SU-DHL-6 (cell line): ENCODE measurements around the gene MIGA2.

Source experiments
- H2AFZ ChIP-seq: fragments of 200-600 bp; sonication (generic); 2 replicates; pipeline ENCODE4 v1.6.1; 2014; ENCODE audit warnings: low read depth, mild to moderate bottlenecking, moderate library complexity, mixed read lengths, antibody characterized with exemption, low read length; ENCODE audit not compliant: severe bottlenecking
- H3F3A ChIP-seq: fragments of 200-600 bp; shearing (Covaris generic); 2 replicates; pipeline ENCODE4 v1.6.0; 2016; ENCODE audit warnings: antibody characterized with exemption, mild to moderate bottlenecking; ENCODE audit not compliant: insufficient read depth
- H3K27ac ChIP-seq: fragments of 200-600 bp; sonication (generic); 2 replicates; pipeline ENCODE4 v1.5.1; 2016; ENCODE audit warnings: low read depth, mild to moderate bottlenecking, low read length, moderate library complexity, mixed read lengths
- H3K27me3 ChIP-seq: fragments of 200-600 bp; sonication (generic), shearing (Covaris generic); 2 replicates; pipeline ENCODE4 v1.6.0; 2014; ENCODE audit warnings: mild to moderate bottlenecking, low read length
- H3K36me3 ChIP-seq: fragments of 200-600 bp; sonication (generic); 2 replicates; pipeline ENCODE4 v1.6.1; 2014; ENCODE audit warnings: mild to moderate bottlenecking, low read length, mixed read lengths
- H3K4me2 ChIP-seq: fragments of 300-600, 200-600 bp; shearing (Covaris generic), sonication (generic); 2 replicates; pipeline ENCODE4 v1.6.0; 2014; ENCODE audit warnings: low read length, low read depth, mild to moderate bottlenecking; ENCODE audit not compliant: poor library complexity, severe bottlenecking
- H3K4me3 ChIP-seq: fragments of 200-600 bp; sonication (generic); 2 replicates; pipeline ENCODE4 v1.5.1; 2014; ENCODE audit warnings: antibody characterized with exemption, low read length, mild to moderate bottlenecking, mixed read lengths; ENCODE audit not compliant: insufficient read depth, poor library complexity, severe bottlenecking
- H3K79me2 ChIP-seq: fragments of 200-600 bp; sonication (generic); 2 replicates; pipeline ENCODE4 v1.6.1; 2014; ENCODE audit warnings: mild to moderate bottlenecking, low read length, moderate library complexity; ENCODE audit not compliant: insufficient read depth
- H3K9ac ChIP-seq: fragments of 200-600 bp; sonication (generic); 2 replicates; pipeline ENCODE4 v1.7.0; 2014; ENCODE audit warnings: mild to moderate bottlenecking, low read length
- H3K9me2 ChIP-seq: fragments of 200-600 bp; sonication (generic); replicated peaks from 2 replicates; pipeline ENCODE4 v1.6.1; 2014; ENCODE audit warnings: low read length; ENCODE audit not compliant: insufficient read depth
- H3K9me3 ChIP-seq: fragments of 200-600 bp; sonication (generic); 2 replicates; pipeline ENCODE4 v1.6.1; 2014; ENCODE audit warnings: low read length, mixed read lengths; ENCODE audit not compliant: insufficient read depth
- H4K20me1 ChIP-seq: fragments of 200-600 bp; sonication (generic); 2 replicates; pipeline ENCODE4 v1.6.1; 2014; ENCODE audit warnings: low read depth, mild to moderate bottlenecking, antibody characterized with exemption, low read length, moderate library complexity, mixed read lengths
- CTCF ChIP-seq: fragments of 200-600 bp; sonication (generic); IDR thresholded peaks from one replicate; pipeline ENCODE4 v1.5.1; 2017; ENCODE audit warnings: antibody characterized with exemption, mild to moderate bottlenecking, low read length, moderate library complexity; ENCODE audit not compliant: insufficient read depth, poor library complexity, severe bottlenecking
- EZH2phosphoT487 ChIP-seq: fragments of 200-600 bp; sonication (generic), shearing (Covaris generic); conservative IDR thresholded peaks from 2 replicates; pipeline ENCODE4 v1.6.1; 2018; ENCODE audit warnings: mild to moderate bottlenecking, antibody characterized with exemption, low read length, moderate library complexity, mixed read lengths

Gene MIGA2

GRCh38 chr9:129108805-129109536 lies 72.5 kb downstream of the MIGA2 start:
- Histone ChIP-seq H3K27me3 (no peaks in the 10 kb centered on the region), H3K9me3 (no peaks in the 10 kb centered on the region), H3K4me3 (no peak overlapping the region), H3F3A (0 out of 2 replicates have a peak, but pooled peaks cover 5% of the 10 kb centered on the region), H3K9ac (no peak overlapping the region), H3K79me2 (peaks cover 22% of the 10 kb centered on the region), H3K27ac (no peak overlapping the region), H3K36me3 (no peaks in the 10 kb centered on the region), H3K9me2 (no peaks in the 10 kb centered on the region), H3K4me2 (no peak overlapping the region), H4K20me1 (no peaks in the 10 kb centered on the region), H2AFZ (no peak overlapping the region)
- TF ChIP-seq EZH2phosphoT487 (no peak), CTCF (no peak)

- no peaks in the 10 kb centered on the region for H3K9me2 ChIP-seq
- H2AFZ ChIP-seq: no peak overlapping the region
- no peaks in the 10 kb centered on the region for H4K20me1 ChIP-seq
- no peak overlapping the region for H3K27ac ChIP-seq
- H3K9me3 ChIP-seq: no peaks in the 10 kb centered on the region
- no peak overlapping the region for H3K4me2 ChIP-seq
- no peak for TF ChIP-seq CTCF
- no peak for TF ChIP-seq EZH2phosphoT487
- H3F3A ChIP-seq: 0 out of 2 replicates have a peak, but pooled peaks cover 10% of the 10 kb centered on the region
- H3K9ac ChIP-seq: no peak overlapping the region
- no peaks in the 10 kb centered on the region for H3K27me3 ChIP-seq
- no peak overlapping the region for H3K4me3 ChIP-seq
- H3K79me2 ChIP-seq: peaks cover 27% of the 10 kb centered on the region
- no peaks in the 10 kb centered on the region for H3K36me3 ChIP-seq
These were observed 73.1 kb downstream of the MIGA2 start for GRCh38 chr9:129109537-129109903.

- H3K9me3 ChIP-seq: no peaks in the 10 kb centered on the region
- H3K27me3 ChIP-seq: no peaks in the 10 kb centered on the region
- TF ChIP-seq CTCF (no peak), EZH2phosphoT487 (no peak)
- H4K20me1 ChIP-seq: no peaks in the 10 kb centered on the region
- H3K27ac ChIP-seq: no peak overlapping the region
- H3K4me2 ChIP-seq: no peak overlapping the region
- H3K79me2 ChIP-seq: peaks cover 34% of the 10 kb centered on the region
- H3K9ac ChIP-seq: no peak overlapping the region
- no peaks in the 10 kb centered on the region for H3K9me2 ChIP-seq
- 0 out of 2 replicates have a peak, but pooled peaks cover 12% of the 10 kb centered on the region for H3F3A ChIP-seq
- no peak overlapping the region for H3K4me3 ChIP-seq
- H3K36me3 ChIP-seq: no peaks in the 10 kb centered on the region
- no peak overlapping the region for H2AFZ ChIP-seq
These were observed 73.7 kb downstream of the MIGA2 start for GRCh38 chr9:129109952-129110739.
